ENCODE results near the gene ACTR1B.

ACTR1B gene

DNA sequence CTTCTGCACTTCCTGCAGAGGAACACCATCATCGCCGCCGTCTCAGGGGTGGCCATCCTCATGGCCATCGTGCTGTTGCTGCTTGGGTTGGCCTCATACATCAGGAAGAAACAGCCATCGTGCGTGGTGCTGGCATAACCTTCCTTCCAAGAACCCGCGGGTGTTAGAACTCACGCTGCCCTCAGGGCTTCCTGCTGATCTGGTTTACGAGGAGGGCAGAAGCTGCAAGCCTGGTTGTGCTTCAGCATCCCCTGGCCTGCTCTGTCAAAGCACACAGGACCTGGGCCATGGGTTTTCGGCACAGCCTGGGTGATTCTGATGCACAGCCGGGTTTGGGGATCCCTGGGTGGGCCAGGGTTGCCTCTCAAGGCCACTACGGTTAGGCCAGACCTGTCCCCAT is 37.3 kb upstream of the ACTR1B start:
- DNase-seq (ENCODE audit: low read depth), result no peak
- TF ChIP-seq, protein P1, sequence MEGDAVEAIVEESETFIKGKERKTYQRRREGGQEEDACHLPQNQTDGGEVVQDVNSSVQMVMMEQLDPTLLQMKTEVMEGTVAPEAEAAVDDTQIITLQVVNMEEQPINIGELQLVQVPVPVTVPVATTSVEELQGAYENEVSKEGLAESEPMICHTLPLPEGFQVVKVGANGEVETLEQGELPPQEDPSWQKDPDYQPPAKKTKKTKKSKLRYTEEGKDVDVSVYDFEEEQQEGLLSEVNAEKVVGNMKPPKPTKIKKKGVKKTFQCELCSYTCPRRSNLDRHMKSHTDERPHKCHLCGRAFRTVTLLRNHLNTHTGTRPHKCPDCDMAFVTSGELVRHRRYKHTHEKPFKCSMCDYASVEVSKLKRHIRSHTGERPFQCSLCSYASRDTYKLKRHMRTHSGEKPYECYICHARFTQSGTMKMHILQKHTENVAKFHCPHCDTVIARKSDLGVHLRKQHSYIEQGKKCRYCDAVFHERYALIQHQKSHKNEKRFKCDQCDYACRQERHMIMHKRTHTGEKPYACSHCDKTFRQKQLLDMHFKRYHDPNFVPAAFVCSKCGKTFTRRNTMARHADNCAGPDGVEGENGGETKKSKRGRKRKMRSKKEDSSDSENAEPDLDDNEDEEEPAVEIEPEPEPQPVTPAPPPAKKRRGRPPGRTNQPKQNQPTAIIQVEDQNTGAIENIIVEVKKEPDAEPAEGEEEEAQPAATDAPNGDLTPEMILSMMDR (IDR thresholded peaks at IDR 0.05; ENCODE audit: low read depth, low read length, missing control alignments), result no peak
- in situ Hi-C loops (cut with HindIII; ENCODE audit: low sequenced_read_pairs), result no loop called here
- H3K4me3 ChIP-seq (ENCODE audit: low read depth, low read length), result no peak overlapping the region

DNA sequence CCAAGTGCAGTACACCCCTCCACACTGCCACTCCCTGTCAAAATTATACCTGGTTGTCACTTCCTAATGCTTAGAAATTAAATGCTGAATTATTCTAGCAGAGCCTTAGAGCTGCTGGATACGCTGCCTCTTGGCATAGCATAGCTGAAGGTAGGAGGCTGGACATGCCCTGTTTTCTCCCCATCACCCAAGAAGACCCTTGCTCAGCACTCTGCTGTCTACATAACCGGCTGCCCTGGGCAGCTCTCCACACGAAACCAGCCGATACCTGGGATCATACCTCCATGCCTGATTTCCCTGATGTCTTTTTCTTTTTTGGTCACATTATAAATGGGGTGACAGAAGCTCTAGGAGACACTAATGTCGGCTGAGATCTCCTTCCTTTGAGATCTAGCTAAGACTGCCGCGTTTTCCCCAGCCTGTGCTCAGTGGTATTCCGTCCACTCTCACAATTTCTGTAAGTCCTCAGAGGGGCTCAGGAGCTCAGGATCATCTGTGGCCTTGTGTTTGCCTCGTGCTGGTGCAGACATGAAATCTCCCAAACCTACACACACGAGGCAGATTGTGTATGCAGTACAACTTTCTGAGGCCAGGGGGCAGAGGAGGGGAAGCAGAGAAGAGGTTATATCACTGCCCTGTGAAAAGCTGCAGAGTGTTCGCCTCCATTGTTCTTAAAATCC is 36.1 kb upstream of the ACTR1B start:
- in situ Hi-C loops (cut with HindIII; ENCODE audit: low sequenced_read_pairs), result no loop called here
- TF ChIP-seq, protein P1 (IDR thresholded peaks at IDR 0.05; ENCODE audit: low read depth, low read length, missing control alignments), result peak; percentile 88
- DNase-seq (ENCODE audit: low read depth), result peak; percentile 42
- no peak overlapping the region for H3K4me3 ChIP-seq (ENCODE audit: low read depth, low read length)

DNA sequence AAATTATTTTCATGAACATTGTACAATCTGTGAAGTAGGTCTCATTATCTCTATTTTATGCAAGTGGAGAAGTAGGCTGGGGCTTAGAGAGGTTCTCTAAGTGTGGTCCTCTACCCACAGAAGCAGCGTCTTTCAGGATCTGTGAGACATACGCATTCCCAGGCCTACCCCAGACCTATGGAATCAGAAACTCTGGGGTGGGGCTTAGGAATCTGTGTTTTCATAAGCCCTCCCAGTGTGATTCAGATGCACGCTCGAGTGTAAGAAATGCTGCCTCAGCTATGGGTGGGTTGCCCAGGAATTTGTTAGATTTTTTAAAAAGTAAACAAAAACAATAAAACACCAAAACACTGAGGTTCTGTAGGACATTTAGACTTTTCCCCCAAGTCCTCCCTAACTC is 34.7 kb upstream of the ACTR1B start:
- no peak overlapping the region for H3K4me3 ChIP-seq (ENCODE audit: low read depth, low read length)
- DNase-seq (ENCODE audit: low read depth), result no peak
- TF ChIP-seq, protein P1 (IDR thresholded peaks at IDR 0.05; ENCODE audit: low read depth, low read length, missing control alignments), result no peak
- in situ Hi-C loops (cut with HindIII; ENCODE audit: low sequenced_read_pairs), result no loop called here

DNA sequence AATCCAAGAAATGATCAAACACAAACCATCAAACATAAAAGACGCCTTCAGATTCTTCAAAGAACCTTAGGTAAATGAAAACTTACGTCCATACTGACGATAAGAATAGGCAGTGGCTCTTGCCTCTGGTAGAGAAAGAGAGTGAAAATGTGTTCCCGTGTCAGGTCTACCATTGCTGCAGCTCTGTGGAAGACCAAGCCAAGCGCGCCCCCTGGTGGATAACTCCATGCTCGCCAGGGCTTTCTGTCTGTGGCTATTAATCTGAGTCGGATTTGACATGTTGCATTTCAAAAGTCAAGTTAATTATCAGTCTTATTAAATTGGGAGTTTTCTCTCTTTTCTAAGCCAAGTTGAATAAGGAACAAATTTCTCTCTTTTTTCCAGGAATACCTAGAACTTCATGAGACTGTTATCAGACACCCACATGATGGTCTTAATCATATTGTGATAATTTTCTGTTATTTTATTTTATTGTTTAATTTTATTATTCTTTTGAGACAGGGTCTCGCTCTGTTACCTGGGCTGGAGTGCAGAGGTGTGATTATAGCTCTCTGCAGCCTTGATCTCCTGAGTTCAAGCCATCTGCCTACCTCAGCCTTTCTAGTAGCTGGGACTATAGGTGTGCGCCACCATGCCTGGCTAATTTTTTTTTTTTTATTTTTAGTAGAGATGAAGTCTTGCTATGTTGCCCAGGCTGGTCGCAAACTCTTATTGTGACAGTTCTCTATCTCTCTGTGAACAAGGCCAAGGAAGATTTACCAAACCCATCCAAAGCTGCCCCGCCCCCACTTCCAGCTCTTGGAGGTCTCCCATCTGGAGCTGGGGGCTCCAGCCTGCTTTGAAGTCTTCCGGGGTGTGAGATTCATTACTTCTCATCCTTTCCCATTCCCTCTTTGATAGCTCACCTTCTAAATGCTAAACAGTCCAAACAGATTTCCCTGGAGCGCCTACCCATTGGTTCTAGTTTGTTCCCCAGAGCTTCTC is 33.7 kb upstream of the ACTR1B start:
- in situ Hi-C loops (cut with HindIII; ENCODE audit: low sequenced_read_pairs), result no loop called here
- DNase-seq (ENCODE audit: low read depth), result peak; percentile 69
- H3K4me3 ChIP-seq (ENCODE audit: low read depth, low read length), result no peak overlapping the region
- TF ChIP-seq, protein P1 (IDR thresholded peaks at IDR 0.05; ENCODE audit: low read depth, low read length, missing control alignments), result peak; percentile 90

- no peak overlapping the region for H3K4me3 ChIP-seq (ENCODE audit: low read depth, low read length)
- no peak for DNase-seq (ENCODE audit: low read depth)
- in situ Hi-C loops (cut with HindIII; ENCODE audit: low sequenced_read_pairs), result no loop called here
- TF ChIP-seq, protein P1 (IDR thresholded peaks at IDR 0.05; ENCODE audit: low read depth, low read length, missing control alignments), result no peak
Measured at GRCh38 chr2:97695744-97696143, 31.9 kb upstream of the ACTR1B start.

- TF ChIP-seq, protein P1 (IDR thresholded peaks at IDR 0.05; ENCODE audit: low read depth, low read length, missing control alignments), result no peak
- in situ Hi-C loops (cut with HindIII; ENCODE audit: low sequenced_read_pairs), result no loop called here
Measured at GRCh38 chr2:97693476-97693875, 29.6 kb upstream of the ACTR1B start.

More at GRCh38 chr2:97693476-97693875, 29.6 kb upstream of the ACTR1B start:
- H3K4me3 ChIP-seq (ENCODE audit: low read depth, low read length), result no peak overlapping the region
- DNase-seq (ENCODE audit: low read depth), result no peak
